AG04450 (cell line): ENCODE measurements around the gene PPP1R1B. TPM values are rescaled to one million over a fixed set of nuclear protein-coding genes. Genes with fewer than 3 reads are reported as not detected.

Experiments
- CTCF ChIA-PET: fragments of 300-600, 350-600 bp; formaldehyde crosslinking; extraction: SDS; loops from one replicate; lab custom pipeline; 2022; ENCODE audit warnings: antibody characterized with exemption, inconsistent platforms; lab: Charles Lee
- POLR2A ChIA-PET: fragments of 350-600 bp; formaldehyde crosslinking; extraction: SDS; loops from one replicate; lab custom pipeline; 2021; ENCODE audit warnings: antibody characterized with exemption, inconsistent platforms; lab: Yijun Ruan, JAX
- DNase-seq: peaks from one replicate; pipeline ENCODE4 v3.0.0-alpha.2; 2011; ENCODE audit warnings: low read depth, low spot score
- H3K27ac ChIP-seq: one replicate; pipeline ENCODE4 v1.5.1; 2012; ENCODE audit warnings: low read depth, low read length, control low read depth
- H3K27me3 ChIP-seq: one replicate; pipeline ENCODE4 v1.6.0; 2012; ENCODE audit warnings: low read length; ENCODE audit not compliant: control insufficient read depth, insufficient read depth
- H3K4me3 ChIP-seq: 2 replicates; pipeline ENCODE4 v1.5.1; 2011; ENCODE audit warnings: mild to moderate bottlenecking, low read depth, low read length, control low read depth
- H3K9me3 ChIP-seq: 2 replicates; pipeline ENCODE4 v1.5.1; 2012; ENCODE audit warnings: low read length; ENCODE audit not compliant: control insufficient read depth, insufficient read depth
- polyA plus RNA-seq: library from polyadenylated mRNA; depleted of rRNA; stranded (reverse); fragments of >200 nt; gene quantifications from 2 replicates; pipeline ENCODE4 v1.2.3, GENCODE V29; 2011
- TF ChIP-seq, protein P1 (sequence below): IDR thresholded peaks from 2 replicates; pipeline ENCODE4 v1.5.1; 2011; ENCODE audit warnings: low read depth, low read length, control low read depth, inconsistent platforms

The PPP1R1B gene
- polyA plus RNA-seq, 1 experiment = not detected

DNA sequence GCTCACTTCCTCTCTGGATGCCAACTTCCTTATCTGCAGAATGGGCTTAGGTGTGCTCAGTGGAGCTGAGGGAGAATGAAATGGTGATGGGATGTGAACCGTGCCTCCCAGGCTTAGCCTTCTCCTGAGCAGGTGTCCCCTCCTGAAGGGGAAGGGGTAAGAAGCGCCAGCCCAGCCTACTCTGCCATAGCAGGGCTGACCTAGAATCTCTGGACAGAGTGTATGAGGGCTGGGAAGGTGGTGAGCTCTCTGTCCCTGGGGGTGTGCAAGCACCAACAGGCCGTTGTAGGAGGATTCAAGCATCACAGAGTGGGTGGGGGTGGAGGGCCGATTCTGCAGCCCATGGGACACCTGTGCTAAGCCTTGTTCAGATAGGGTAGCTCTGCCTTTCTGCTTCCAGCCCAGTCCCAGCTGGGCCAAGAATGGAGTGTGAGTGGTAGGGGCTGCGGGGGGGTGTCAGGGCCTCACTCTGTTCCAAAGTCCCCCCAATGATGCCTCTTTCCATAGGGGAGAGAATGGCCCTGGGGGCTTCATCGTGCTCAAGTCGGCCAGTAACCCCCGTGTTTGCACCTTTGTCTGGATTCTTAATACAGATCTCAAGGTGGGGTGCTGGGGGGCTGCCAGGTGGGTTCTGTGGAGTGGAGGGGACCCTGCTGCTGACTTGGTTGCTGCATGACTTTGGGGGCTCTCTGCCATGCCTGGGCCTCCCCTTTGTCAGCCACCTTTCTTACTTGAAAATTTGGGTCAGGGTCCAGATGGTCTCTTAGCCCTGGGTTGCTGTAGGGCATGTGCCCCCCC, 35.2 kb downstream of the PPP1R1B start:
- no peak for DNase-seq
- TF ChIP-seq, protein P1, sequence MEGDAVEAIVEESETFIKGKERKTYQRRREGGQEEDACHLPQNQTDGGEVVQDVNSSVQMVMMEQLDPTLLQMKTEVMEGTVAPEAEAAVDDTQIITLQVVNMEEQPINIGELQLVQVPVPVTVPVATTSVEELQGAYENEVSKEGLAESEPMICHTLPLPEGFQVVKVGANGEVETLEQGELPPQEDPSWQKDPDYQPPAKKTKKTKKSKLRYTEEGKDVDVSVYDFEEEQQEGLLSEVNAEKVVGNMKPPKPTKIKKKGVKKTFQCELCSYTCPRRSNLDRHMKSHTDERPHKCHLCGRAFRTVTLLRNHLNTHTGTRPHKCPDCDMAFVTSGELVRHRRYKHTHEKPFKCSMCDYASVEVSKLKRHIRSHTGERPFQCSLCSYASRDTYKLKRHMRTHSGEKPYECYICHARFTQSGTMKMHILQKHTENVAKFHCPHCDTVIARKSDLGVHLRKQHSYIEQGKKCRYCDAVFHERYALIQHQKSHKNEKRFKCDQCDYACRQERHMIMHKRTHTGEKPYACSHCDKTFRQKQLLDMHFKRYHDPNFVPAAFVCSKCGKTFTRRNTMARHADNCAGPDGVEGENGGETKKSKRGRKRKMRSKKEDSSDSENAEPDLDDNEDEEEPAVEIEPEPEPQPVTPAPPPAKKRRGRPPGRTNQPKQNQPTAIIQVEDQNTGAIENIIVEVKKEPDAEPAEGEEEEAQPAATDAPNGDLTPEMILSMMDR = no peak
- peaks cover 9% of the 10 kb centered on the region for H3K27me3 ChIP-seq
- no peak overlapping the region for H3K27ac ChIP-seq
- ChIA-PET CTCF (no interaction called here), POLR2A (interaction anchor here (0.6 kb wide), 1 partner anchor 12 kb away, joined by 4 read pairs; no protein-coding TSS in a partner anchor)
- H3K9me3 ChIP-seq = no peaks in the 10 kb centered on the region; the same call in 1 of the 2 replicates
- H3K4me3 ChIP-seq = no peak overlapping the region

DNA sequence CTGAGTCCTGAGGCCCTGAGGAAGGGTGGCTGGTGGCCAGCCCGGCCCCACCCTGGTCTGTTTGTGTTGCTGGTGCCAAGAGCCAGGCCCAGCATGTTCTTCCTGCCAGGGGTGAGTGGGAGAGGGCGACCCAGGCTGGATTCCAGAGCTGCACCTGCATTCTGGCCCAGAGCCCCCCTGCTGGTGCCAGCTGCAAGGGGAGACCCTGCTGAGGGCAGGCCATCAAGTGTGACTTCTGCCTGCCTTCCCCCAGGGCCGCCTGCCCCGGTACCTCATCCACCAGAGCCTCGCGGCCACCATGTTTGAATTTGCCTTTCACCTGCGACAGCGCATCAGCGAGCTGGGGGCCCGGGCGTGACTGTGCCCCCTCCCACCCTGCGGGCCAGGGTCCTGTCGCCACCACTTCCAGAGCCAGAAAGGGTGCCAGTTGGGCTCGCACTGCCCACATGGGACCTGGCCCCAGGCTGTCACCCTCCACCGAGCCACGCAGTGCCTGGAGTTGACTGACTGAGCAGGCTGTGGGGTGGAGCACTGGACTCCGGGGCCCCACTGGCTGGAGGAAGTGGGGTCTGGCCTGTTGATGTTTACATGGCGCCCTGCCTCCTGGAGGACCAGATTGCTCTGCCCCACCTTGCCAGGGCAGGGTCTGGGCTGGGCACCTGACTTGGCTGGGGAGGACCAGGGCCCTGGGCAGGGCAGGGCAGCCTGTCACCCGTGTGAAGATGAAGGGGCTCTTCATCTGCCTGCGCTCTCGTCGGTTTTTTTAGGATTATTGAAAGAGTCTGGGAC, 36.0 kb downstream of the PPP1R1B start:
- H3K27ac ChIP-seq = no peak overlapping the region
- ChIA-PET POLR2A (no interaction called here), CTCF (no interaction called here)
- DNase-seq = no peak
- peaks cover 14% of the 10 kb centered on the region for H3K27me3 ChIP-seq
- TF ChIP-seq, protein P1 = no peak
- H3K4me3 ChIP-seq = no peak overlapping the region
- H3K9me3 ChIP-seq = no peaks in the 10 kb centered on the region; the same call in 1 of the 2 replicates

DNA sequence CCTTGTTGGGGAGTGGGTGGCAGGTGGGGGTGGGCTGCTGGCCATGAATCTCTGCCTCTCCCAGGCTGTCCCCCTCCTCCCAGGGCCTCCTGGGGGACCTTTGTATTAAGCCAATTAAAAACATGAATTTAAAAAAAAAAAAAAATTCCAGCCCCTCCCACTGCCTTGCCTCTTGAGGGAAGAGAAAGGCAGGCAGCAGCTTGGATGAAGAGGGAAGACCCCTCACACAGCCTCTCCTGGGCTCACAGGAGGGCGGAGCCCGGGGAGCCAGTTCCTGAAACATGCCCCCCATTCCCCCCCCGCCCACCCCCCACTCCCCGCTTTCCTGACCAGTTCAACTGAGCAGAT, 36.6 kb downstream of the PPP1R1B start:
- Histone ChIP-seq H3K9me3 (no peaks in the 10 kb centered on the region; the same call in 1 of the 2 replicates), H3K27me3 (peaks cover 14% of the 10 kb centered on the region), H3K4me3 (no peak overlapping the region), H3K27ac (no peak overlapping the region)
- TF ChIP-seq, protein P1 = no peak
- POLR2A ChIA-PET = no interaction called here
- CTCF ChIA-PET = interaction anchor here (0.7 to 1.0 kb wide), 2 partner anchors 9 kb away, joined by 3 to 4 read pairs; no protein-coding TSS in a partner anchor
- DNase-seq = no peak

DNA sequence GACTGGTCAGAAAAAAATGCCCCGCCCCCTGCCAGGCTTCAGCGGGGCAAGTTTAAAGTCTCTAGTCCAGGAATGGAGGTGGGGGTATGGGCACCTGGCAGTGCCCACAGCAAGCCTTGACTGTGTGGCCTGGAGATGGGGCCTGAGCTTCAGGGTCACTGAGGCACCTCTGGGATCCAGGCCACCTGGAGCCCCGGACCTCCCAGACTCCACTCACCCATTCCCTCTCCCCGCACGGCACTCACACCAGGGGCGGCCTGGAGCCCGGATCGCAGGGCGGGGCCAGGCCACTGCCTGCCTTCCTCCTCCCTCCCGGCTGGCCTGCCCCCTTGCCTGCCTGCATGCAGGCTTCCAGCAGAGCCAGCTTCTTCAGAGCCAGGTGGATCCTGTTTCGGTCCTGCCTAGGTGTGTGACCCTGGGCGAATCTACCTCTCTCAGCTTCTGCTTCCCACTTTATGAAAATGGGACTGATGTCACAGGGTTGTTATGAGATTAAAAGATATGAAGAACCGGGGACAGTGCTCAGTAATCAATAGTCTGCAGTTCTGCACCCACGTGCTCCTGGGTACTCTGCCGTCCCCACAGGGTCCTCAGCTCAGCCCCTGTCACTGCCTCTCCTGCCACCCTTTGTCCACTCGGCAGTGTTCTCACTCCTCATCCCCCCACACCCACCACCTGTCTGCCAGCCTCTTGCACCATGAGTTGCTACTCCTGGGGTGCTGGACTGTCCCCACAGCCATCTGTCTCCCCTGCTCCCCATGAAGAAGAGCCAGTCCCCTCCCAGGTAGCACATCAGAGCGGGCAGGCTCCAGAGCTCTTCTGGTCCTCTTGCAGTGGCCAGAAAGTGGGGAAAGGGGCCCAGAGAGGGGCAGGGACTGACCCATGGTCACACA, 37.2 kb downstream of the PPP1R1B start:
- H3K9me3 ChIP-seq = no peaks in the 10 kb centered on the region; the same call in 1 of the 2 replicates
- peaks cover 14% of the 10 kb centered on the region for H3K27me3 ChIP-seq
- no peak for DNase-seq
- ChIA-PET POLR2A (interaction anchor here (1.1 kb wide), 1 partner anchor 9 kb away, joined by 3 read pairs; no protein-coding TSS in a partner anchor), CTCF (interaction anchor here (0.5 to 1.0 kb wide), 3 partner anchors 8 to 33 kb away, joined by 3 to 4 read pairs (median 3); no protein-coding TSS in a partner anchor)
- TF ChIP-seq, protein P1 = no peak
- H3K27ac ChIP-seq = no peak overlapping the region
- H3K4me3 ChIP-seq = no peak overlapping the region
